Transverse colon (tissue), 3 donors: ENCODE data around the gene KCNJ16.

Source experiments
- EP300 ChIP-seq: sonication (generic); formaldehyde crosslinking; IDR thresholded peaks from one replicate; pipeline ENCODE4 v1.6.1; 2017; ENCODE audit warnings: antibody characterized with exemption, low read depth
- TF ChIP-seq, protein P1 (sequence below), 5 experiments: fragments of 200-600 bp in 3 of 5; fragments of 450-650 bp in 2 of 5; sonication (generic) in 3 of 5; IDR thresholded peaks; 1 replicate in 2 of 5; 2 replicates in 3 of 5; pipeline ENCODE4 v1.5.1; 2016 to 2017; ENCODE audit warnings: antibody characterized with exemption in 5 of 5, inconsistent platforms in 3 of 5, mild to moderate bottlenecking in 2 of 5, moderate library complexity in 1 of 5

DNA sequence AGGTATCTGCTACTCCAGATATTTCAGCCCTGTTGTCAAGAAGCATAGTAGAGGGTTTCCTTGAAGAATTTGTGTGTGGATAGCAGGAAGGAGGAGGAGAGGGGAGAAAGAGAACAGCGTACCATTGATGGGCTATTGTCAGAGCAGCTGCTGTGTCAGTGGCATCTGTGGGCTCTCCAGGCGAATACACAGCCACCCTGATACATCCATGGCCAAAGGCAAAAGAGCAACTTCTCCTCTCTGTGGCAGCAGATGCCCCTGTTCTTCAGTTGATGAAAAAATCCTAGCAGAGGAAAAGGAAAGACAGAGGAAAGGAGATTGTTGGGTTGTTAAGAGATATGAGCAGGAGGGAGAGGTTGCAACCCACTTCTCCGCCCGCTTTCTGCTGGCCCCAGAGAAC lies 82.1 kb downstream of the KCNJ16 start:
- TF ChIP-seq, protein P1, sequence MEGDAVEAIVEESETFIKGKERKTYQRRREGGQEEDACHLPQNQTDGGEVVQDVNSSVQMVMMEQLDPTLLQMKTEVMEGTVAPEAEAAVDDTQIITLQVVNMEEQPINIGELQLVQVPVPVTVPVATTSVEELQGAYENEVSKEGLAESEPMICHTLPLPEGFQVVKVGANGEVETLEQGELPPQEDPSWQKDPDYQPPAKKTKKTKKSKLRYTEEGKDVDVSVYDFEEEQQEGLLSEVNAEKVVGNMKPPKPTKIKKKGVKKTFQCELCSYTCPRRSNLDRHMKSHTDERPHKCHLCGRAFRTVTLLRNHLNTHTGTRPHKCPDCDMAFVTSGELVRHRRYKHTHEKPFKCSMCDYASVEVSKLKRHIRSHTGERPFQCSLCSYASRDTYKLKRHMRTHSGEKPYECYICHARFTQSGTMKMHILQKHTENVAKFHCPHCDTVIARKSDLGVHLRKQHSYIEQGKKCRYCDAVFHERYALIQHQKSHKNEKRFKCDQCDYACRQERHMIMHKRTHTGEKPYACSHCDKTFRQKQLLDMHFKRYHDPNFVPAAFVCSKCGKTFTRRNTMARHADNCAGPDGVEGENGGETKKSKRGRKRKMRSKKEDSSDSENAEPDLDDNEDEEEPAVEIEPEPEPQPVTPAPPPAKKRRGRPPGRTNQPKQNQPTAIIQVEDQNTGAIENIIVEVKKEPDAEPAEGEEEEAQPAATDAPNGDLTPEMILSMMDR (IDR thresholded peaks at IDR 0.05), result no peak
- no peak for TF ChIP-seq EP300
